Mucosa of descending colon (tissue), 3 donors: ENCODE results near the gene BTBD9. TPM values are rescaled to one million over a fixed set of nuclear protein-coding genes. Genes with fewer than 3 reads are reported as not detected.

Experiments used
- ATAC-seq: fragments of 200-7000 bp; cut with Tn5 transposase; one replicate; pipeline ENCODE4 v1.9.1; 2020; ENCODE audit warnings: mild to moderate bottlenecking, moderate library complexity
- DNase-seq, 3 donors: peaks; one replicate each; pipeline ENCODE4 v3.0.0-alpha.2; 2020
- H3K36me3 ChIP-seq: fragments of 200-600 bp; one replicate; pipeline ENCODE4 v1.8.0; 2021; ENCODE audit warnings: low read depth, mild to moderate bottlenecking
- H3K4me1 ChIP-seq: fragments of 200-600 bp; one replicate; pipeline ENCODE4 v1.8.0; 2021; ENCODE audit warnings: low read depth, mild to moderate bottlenecking
- H3K4me3 ChIP-seq: fragments of 200-600 bp; one replicate; pipeline ENCODE4 v1.8.0; 2021; ENCODE audit warnings: mild to moderate bottlenecking
- H3K9me3 ChIP-seq: fragments of 200-600 bp; one replicate; pipeline ENCODE4 v1.8.0; 2021; ENCODE audit warnings: mild to moderate bottlenecking
- intact Hi-C, 2 donors: fragments of 100-400 bp; cut with DNase I in 1 of 2; cut with micrococcal nuclease in 1 of 2; formaldehyde crosslinking; loops; one replicate each; pipeline versions ENCODE4 v1.11.0 to v1.11.1; 2022; cut with DNase I, micrococcal nuclease
- total RNA-seq, 3 donors: library from RNA; stranded (reverse); fragmentation: NEBNext Ultra II Directional in 2 of 3; extraction: Animal tissue kit (Norgen Biotek cat#: 25700) in 2 of 3; gene quantifications; one replicate each; pipeline versions ENCODE4 v1.2.1 to v1.2.4, GENCODE V29; 2021 to 2023
- TF ChIP-seq, protein P1 (sequence below): fragments of 200-600 bp; IDR thresholded peaks from one replicate; pipeline ENCODE4 v1.8.0; 2022; ENCODE audit warnings: antibody characterized with exemption, mild to moderate bottlenecking
- donor health status: DM: no; HTN: no; CAD: no; lungs with moderate emphysema.
- donor health status: DM: no; HTN: no; CAD: no.
- donor health status: DM: no; HTN: yes; CAD: no.

Gene BTBD9
- total RNA-seq, 3 donors from 2014 or later: 22.4 to 38.8 (median 23.9) TPM

DNA sequence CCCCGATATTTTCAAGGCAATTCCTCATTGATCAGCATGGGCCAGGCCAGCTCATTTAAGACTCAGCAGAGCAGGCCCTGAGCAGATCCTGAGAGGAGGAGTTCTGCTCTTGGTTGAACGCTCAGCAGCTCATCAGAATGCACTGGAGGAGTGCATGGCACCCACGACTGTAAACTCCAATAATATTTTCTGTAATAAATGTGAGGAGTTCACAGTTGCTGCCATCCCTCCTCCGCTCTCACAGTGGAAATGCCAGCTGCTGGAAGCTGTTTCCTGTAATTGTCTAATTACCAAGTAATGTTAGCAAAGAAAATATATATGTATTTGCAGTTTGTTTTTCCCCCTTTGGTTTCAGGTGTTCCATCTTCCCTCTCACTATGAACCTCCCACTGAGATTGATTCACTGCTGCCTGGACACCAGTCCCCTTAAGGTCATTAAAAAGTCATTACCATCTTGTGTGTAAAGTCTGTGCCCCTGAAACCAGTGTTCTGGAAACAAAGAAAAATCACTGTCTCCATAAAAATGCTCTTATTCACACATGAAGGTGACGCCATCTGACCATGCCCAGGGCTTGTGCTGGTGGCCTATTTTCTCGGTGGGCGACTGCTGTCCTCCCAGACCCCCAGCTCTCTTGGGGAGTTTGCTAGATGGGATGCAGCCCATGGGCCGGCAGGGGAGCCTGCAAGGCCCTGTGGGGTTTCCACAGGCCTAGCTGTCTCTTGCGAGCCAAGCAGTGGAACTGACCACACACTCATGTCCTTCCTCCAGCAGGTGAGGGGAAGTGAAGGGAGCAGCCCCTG lies 446.0 kb downstream of the BTBD9 start:
- Histone ChIP-seq H3K9me3 (no peaks in the 10 kb centered on the region), H3K4me3 (no peak overlapping the region), H3K36me3 (no peaks in the 10 kb centered on the region), H3K4me1 (no peaks in the 10 kb centered on the region)
- no peak for DNase-seq
- intact Hi-C loops: no loop called here
- ATAC-seq: no peak
- TF ChIP-seq, protein P1, sequence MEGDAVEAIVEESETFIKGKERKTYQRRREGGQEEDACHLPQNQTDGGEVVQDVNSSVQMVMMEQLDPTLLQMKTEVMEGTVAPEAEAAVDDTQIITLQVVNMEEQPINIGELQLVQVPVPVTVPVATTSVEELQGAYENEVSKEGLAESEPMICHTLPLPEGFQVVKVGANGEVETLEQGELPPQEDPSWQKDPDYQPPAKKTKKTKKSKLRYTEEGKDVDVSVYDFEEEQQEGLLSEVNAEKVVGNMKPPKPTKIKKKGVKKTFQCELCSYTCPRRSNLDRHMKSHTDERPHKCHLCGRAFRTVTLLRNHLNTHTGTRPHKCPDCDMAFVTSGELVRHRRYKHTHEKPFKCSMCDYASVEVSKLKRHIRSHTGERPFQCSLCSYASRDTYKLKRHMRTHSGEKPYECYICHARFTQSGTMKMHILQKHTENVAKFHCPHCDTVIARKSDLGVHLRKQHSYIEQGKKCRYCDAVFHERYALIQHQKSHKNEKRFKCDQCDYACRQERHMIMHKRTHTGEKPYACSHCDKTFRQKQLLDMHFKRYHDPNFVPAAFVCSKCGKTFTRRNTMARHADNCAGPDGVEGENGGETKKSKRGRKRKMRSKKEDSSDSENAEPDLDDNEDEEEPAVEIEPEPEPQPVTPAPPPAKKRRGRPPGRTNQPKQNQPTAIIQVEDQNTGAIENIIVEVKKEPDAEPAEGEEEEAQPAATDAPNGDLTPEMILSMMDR: no peak

DNA sequence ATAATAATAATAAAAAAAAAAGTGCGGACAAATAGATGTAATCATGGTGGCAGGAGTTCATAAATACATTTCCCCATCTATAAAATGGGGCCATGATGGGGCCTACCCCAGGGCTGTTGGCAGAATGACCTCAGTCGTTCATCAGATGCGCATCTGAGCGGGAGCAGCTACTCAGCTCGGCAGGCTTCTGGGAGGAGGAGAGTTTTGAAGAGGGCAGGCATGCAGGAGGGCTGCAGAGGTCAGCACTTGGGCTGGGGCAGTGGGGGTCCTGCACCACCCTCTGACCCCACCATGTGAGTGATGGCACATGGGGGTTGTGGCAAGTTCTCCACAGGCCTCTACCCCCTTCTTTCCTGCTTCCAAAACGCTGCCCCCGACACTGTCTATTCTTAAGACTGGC lies 446.7 kb downstream of the BTBD9 start:
- no peaks in the 10 kb centered on the region for H3K9me3 ChIP-seq
- DNase-seq (no peak), ATAC-seq (no peak)
- no peak overlapping the region for H3K4me3 ChIP-seq
- H3K36me3 ChIP-seq: no peaks in the 10 kb centered on the region
- TF ChIP-seq, protein P1: no peak
- intact Hi-C loops: no loop called here
- H3K4me1 ChIP-seq: no peaks in the 10 kb centered on the region

DNA sequence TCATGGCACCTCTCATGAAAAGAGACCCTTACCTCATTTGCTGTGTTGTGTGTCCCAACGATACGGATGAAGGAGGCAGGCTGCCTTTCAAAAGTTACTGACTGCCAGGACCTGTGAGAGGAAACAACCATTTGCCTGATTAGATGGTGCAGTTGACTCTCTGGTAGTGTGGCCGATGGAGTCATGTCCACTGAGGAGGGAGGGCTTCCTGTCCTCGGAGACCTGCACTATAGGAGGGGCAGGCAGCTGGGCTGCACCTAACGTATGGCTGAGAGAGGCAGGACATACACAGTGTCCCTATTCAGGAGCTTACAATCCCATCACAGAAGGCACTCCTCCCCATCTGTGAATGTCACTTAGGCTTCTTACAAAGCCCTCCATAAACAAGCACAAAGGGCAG lies 447.2 kb downstream of the BTBD9 start:
- ATAC-seq (no peak), DNase-seq (no peak)
- no peaks in the 10 kb centered on the region for H3K9me3 ChIP-seq
- TF ChIP-seq, protein P1: no peak
- no peak overlapping the region for H3K4me3 ChIP-seq
- intact Hi-C loops: no loop called here
- no peaks in the 10 kb centered on the region for H3K36me3 ChIP-seq
- no peaks in the 10 kb centered on the region for H3K4me1 ChIP-seq

DNA sequence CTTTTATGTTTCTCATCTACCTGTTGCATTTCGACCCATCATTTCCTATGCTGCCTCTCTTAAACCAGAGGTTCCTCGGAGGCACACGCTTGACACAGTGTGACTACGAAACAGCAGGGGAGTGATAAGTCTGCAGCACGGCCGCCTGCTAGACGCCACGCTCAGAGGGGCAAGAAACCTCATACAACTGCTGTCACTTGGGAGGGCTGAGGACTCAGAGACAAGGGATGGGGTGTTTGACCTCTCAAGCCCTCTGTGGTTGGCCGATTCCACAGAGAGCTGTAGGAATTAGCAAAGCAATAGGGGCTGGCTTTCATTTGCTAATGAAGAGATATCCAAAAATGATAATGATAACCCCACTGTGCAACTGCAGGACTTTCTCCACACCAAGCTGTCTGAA lies 447.7 kb downstream of the BTBD9 start:
- no peak overlapping the region for H3K4me3 ChIP-seq
- TF ChIP-seq, protein P1: no peak
- intact Hi-C loops: no loop called here
- no peaks in the 10 kb centered on the region for H3K9me3 ChIP-seq
- H3K36me3 ChIP-seq: no peaks in the 10 kb centered on the region
- H3K4me1 ChIP-seq: no peaks in the 10 kb centered on the region
- no peak for DNase-seq
- ATAC-seq: no peak

DNA sequence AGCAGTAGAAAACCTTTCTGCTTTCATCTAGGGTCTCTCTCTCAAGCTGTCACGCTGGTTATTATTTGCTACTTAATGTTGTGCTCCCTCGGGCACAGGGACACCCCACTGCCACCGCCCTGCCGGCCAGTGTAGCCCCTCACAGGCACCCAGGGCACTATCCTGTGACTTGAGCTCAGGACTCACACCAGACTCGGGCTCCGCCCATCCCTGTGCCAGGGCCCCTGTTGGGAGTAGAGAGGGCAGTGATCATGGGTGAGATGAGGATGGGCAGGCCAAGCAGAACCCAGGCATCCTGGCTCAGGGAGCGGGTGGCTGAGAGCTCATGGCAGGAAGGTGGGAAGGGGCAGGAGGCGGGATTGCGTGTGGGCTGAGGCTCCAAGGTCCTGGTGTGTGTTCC lies 448.3 kb downstream of the BTBD9 start:
- no peak overlapping the region for H3K4me3 ChIP-seq
- ATAC-seq (no peak), DNase-seq (no peak)
- no peaks in the 10 kb centered on the region for H3K9me3 ChIP-seq
- no peaks in the 10 kb centered on the region for H3K36me3 ChIP-seq
- intact Hi-C loops: no loop called here
- H3K4me1 ChIP-seq: no peaks in the 10 kb centered on the region
- TF ChIP-seq, protein P1: no peak
